ENCODE measurements around the gene IL31RA.

Gene IL31RA

GRCh38 chr5:55829956-55830355, 21.2 kb upstream of the IL31RA start:
- H3K36me3 ChIP-seq (replicated peaks in 1 of 2; ENCODE audit: control insufficient read depth in 2 of 2, insufficient read depth in 2 of 2, low read length in 2 of 2) = no peaks in the 10 kb centered on the region
- H4K8ac ChIP-seq (ENCODE audit: low read depth, low read length) = no peak overlapping the region
- no peak for DNase-seq (ENCODE audit: low spot score)
- H4K91ac ChIP-seq (ENCODE audit: low read depth, low read length, poor library complexity) = no peak overlapping the region
- no peak overlapping the region for H3K23ac ChIP-seq (ENCODE audit: low read depth, low read length, poor library complexity)
- H3K4ac ChIP-seq (ENCODE audit: low read length) = no peak overlapping the region
- H2AFZ ChIP-seq (ENCODE audit: low read length) = no peak overlapping the region
- H3K4me3 ChIP-seq (ENCODE audit: low read length in 2 of 2) = no peak overlapping the region
- H3K9ac ChIP-seq (ENCODE audit: low read depth, low read length, poor library complexity) = no peak overlapping the region
- no CpG with 5 or more reads among the region's 3 CpGs for WGBS, 2 donors (ENCODE audit: extremely low coverage in 2 of 2, insufficient read length in 2 of 2, insufficient replicate concordance in 1 of 2)
- no peak overlapping the region for H2BK12ac ChIP-seq (ENCODE audit: low read length)
- H3K27me3 ChIP-seq (ENCODE audit: control insufficient read depth in 3 of 3, insufficient read depth in 3 of 3, low read depth in 1 of 3, low read length in 3 of 3) = peaks cover 0 to 7% (median 0%) of the 10 kb centered on the region in 3 experiments
- no peak overlapping the region for H2BK15ac ChIP-seq (ENCODE audit: low read length)
- no peak overlapping the region for H2BK5ac ChIP-seq (ENCODE audit: low read length)
- no peaks in the 10 kb centered on the region for H3K4me1 ChIP-seq (ENCODE audit: control insufficient read depth in 2 of 2, insufficient read depth in 1 of 2, low read depth in 1 of 2, low read length in 2 of 2)
- no peak overlapping the region for H2AK5ac ChIP-seq (ENCODE audit: low read depth, low read length)
- no peak overlapping the region for H2BK120ac ChIP-seq (ENCODE audit: low read depth, low read length)
- no peak overlapping the region for H3K14ac ChIP-seq (ENCODE audit: low read length)
- H3K79me1 ChIP-seq (ENCODE audit: low read depth, low read length) = no peaks in the 10 kb centered on the region
- H3K18ac ChIP-seq (ENCODE audit: low read length) = no peak overlapping the region
- no peak overlapping the region for H3K4me2 ChIP-seq (ENCODE audit: insufficient read depth, low read length, poor library complexity, severe bottlenecking)
- H3K9me3 ChIP-seq (replicated peaks in 1 of 2; ENCODE audit: control insufficient read depth in 2 of 2, insufficient read depth in 1 of 2, low read depth in 1 of 2, low read length in 2 of 2) = no peaks in the 10 kb centered on the region
- H3K27ac ChIP-seq (replicated peaks; ENCODE audit: low read length) = no peak overlapping the region

GRCh38 chr5:55832446-55832845, 18.7 kb upstream of the IL31RA start:
- DNase-seq (ENCODE audit: low spot score) = no peak
- no peak overlapping the region for H3K14ac ChIP-seq (ENCODE audit: low read length)
- no peak overlapping the region for H3K4ac ChIP-seq (ENCODE audit: low read length)
- no peak overlapping the region for H4K8ac ChIP-seq (ENCODE audit: low read depth, low read length)
- H2BK120ac ChIP-seq (ENCODE audit: low read depth, low read length) = no peak overlapping the region
- no peak overlapping the region for H2BK12ac ChIP-seq (ENCODE audit: low read length)
- no peak overlapping the region for H2AFZ ChIP-seq (ENCODE audit: low read length)
- H2AK5ac ChIP-seq (ENCODE audit: low read depth, low read length) = no peak overlapping the region
- no CpG with 5 or more reads among the region's 17 CpGs for WGBS, 2 donors (ENCODE audit: extremely low coverage in 2 of 2, insufficient read length in 2 of 2, insufficient replicate concordance in 1 of 2)
- H3K27ac ChIP-seq (replicated peaks; ENCODE audit: low read length) = no peak overlapping the region
- H3K18ac ChIP-seq (ENCODE audit: low read length) = no peak overlapping the region
- no peaks in the 10 kb centered on the region for H3K79me1 ChIP-seq (ENCODE audit: low read depth, low read length)
- H3K27me3 ChIP-seq (ENCODE audit: control insufficient read depth in 3 of 3, insufficient read depth in 3 of 3, low read depth in 1 of 3, low read length in 3 of 3) = no peaks in the 10 kb centered on the region
- no peak overlapping the region for H2BK5ac ChIP-seq (ENCODE audit: low read length)
- H3K4me1 ChIP-seq (ENCODE audit: control insufficient read depth in 2 of 2, insufficient read depth in 1 of 2, low read depth in 1 of 2, low read length in 2 of 2) = no peaks in the 10 kb centered on the region
- no peaks in the 10 kb centered on the region for H3K9me3 ChIP-seq (replicated peaks in 1 of 2; ENCODE audit: control insufficient read depth in 2 of 2, insufficient read depth in 1 of 2, low read depth in 1 of 2, low read length in 2 of 2)
- no peak overlapping the region for H3K23ac ChIP-seq (ENCODE audit: low read depth, low read length, poor library complexity)
- no peaks in the 10 kb centered on the region for H3K36me3 ChIP-seq (replicated peaks in 1 of 2; ENCODE audit: control insufficient read depth in 2 of 2, insufficient read depth in 2 of 2, low read length in 2 of 2)
- no peak overlapping the region for H3K9ac ChIP-seq (ENCODE audit: low read depth, low read length, poor library complexity)
- H3K4me3 ChIP-seq (ENCODE audit: low read length in 2 of 2) = no peak overlapping the region
- H2BK15ac ChIP-seq (ENCODE audit: low read length) = no peak overlapping the region
- no peak overlapping the region for H4K91ac ChIP-seq (ENCODE audit: low read depth, low read length, poor library complexity)
- H3K4me2 ChIP-seq (ENCODE audit: insufficient read depth, low read length, poor library complexity, severe bottlenecking) = no peak overlapping the region

DNA sequence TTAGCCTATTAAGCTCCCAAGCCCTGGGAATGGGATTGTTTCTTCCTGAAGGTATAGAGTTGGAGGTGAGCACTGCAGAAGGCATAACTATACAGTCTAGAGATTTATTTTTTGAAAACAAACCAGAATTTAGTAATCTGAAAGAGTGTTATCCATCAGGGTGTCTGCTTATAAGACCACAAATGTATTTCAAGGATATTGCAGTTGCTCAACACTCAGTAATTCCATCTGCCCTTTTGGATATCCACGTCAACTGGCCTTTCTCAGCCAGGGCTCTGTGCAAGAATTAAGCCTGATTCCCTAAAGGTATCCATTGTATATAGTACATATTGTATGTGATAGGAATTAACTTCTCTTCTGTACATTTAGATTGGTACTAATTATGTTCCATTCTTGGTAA, 15.0 kb upstream of the IL31RA start:
- no CpG with 5 or more reads among the region's 1 CpG for WGBS, 2 donors (ENCODE audit: extremely low coverage in 2 of 2, insufficient read length in 2 of 2, insufficient replicate concordance in 1 of 2)
- no peak for DNase-seq (ENCODE audit: low spot score)
- H3K79me1 ChIP-seq (ENCODE audit: low read depth, low read length) = no peaks in the 10 kb centered on the region
- no peak overlapping the region for H3K14ac ChIP-seq (ENCODE audit: low read length)
- no peak overlapping the region for H2BK15ac ChIP-seq (ENCODE audit: low read length)
- H4K91ac ChIP-seq (ENCODE audit: low read depth, low read length, poor library complexity) = no peak overlapping the region
- no peak overlapping the region for H3K27ac ChIP-seq (replicated peaks; ENCODE audit: low read length)
- H2AK5ac ChIP-seq (ENCODE audit: low read depth, low read length) = no peak overlapping the region
- H3K9me3 ChIP-seq (replicated peaks in 1 of 2; ENCODE audit: control insufficient read depth in 2 of 2, insufficient read depth in 1 of 2, low read depth in 1 of 2, low read length in 2 of 2) = no peaks in the 10 kb centered on the region
- H2BK5ac ChIP-seq (ENCODE audit: low read length) = no peak overlapping the region
- no peak overlapping the region for H2BK12ac ChIP-seq (ENCODE audit: low read length)
- H3K4ac ChIP-seq (ENCODE audit: low read length) = no peak overlapping the region
- H3K9ac ChIP-seq (ENCODE audit: low read depth, low read length, poor library complexity) = no peak overlapping the region
- H2BK120ac ChIP-seq (ENCODE audit: low read depth, low read length) = no peak overlapping the region
- H3K27me3 ChIP-seq (ENCODE audit: control insufficient read depth in 3 of 3, insufficient read depth in 3 of 3, low read depth in 1 of 3, low read length in 3 of 3) = no peaks in the 10 kb centered on the region
- H2AFZ ChIP-seq (ENCODE audit: low read length) = no peak overlapping the region
- no peak overlapping the region for H3K18ac ChIP-seq (ENCODE audit: low read length)
- no peak overlapping the region for H3K23ac ChIP-seq (ENCODE audit: low read depth, low read length, poor library complexity)
- H3K4me1 ChIP-seq (ENCODE audit: control insufficient read depth in 2 of 2, insufficient read depth in 1 of 2, low read depth in 1 of 2, low read length in 2 of 2) = no peaks in the 10 kb centered on the region
- no peak overlapping the region for H3K4me2 ChIP-seq (ENCODE audit: insufficient read depth, low read length, poor library complexity, severe bottlenecking)
- no peak overlapping the region for H3K4me3 ChIP-seq (ENCODE audit: low read length in 2 of 2)
- no peaks in the 10 kb centered on the region for H3K36me3 ChIP-seq (replicated peaks in 1 of 2; ENCODE audit: control insufficient read depth in 2 of 2, insufficient read depth in 2 of 2, low read length in 2 of 2)
- no peak overlapping the region for H4K8ac ChIP-seq (ENCODE audit: low read depth, low read length)

DNA sequence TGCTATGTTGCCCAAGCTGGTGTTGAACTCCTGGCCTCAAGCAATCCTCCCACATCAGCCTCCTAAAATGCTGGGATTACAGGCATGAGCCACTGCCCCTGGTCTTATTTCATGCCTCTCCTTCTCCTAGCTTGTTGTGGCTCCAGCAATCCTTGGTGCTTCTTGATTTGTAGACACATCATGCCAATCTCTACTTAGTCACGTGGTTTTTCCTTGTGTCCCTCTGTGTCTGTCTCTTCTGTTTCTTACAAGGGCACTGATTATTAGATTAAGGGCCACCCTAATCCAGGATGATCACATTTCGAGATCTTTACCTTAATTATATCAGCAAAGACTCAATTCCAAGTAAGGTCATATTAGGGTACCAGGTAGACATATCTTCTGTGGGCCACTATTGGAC, 9.2 kb upstream of the IL31RA start:
- no peaks in the 10 kb centered on the region for H3K4me1 ChIP-seq (ENCODE audit: control insufficient read depth in 2 of 2, insufficient read depth in 1 of 2, low read depth in 1 of 2, low read length in 2 of 2)
- no peak overlapping the region for H3K14ac ChIP-seq (ENCODE audit: low read length)
- H3K4me2 ChIP-seq (ENCODE audit: insufficient read depth, low read length, poor library complexity, severe bottlenecking) = no peak overlapping the region
- no peak overlapping the region for H2BK12ac ChIP-seq (ENCODE audit: low read length)
- H3K27ac ChIP-seq (replicated peaks; ENCODE audit: low read length) = no peak overlapping the region
- H3K27me3 ChIP-seq (ENCODE audit: control insufficient read depth in 3 of 3, insufficient read depth in 3 of 3, low read depth in 1 of 3, low read length in 3 of 3) = no peaks in the 10 kb centered on the region
- no peak overlapping the region for H3K4me3 ChIP-seq (ENCODE audit: low read length in 2 of 2)
- no peak for DNase-seq (ENCODE audit: low spot score)
- no peaks in the 10 kb centered on the region for H3K36me3 ChIP-seq (replicated peaks in 1 of 2; ENCODE audit: control insufficient read depth in 2 of 2, insufficient read depth in 2 of 2, low read length in 2 of 2)
- no peak overlapping the region for H2AFZ ChIP-seq (ENCODE audit: low read length)
- H3K9ac ChIP-seq (ENCODE audit: low read depth, low read length, poor library complexity) = no peak overlapping the region
- H2BK5ac ChIP-seq (ENCODE audit: low read length) = no peak overlapping the region
- H2AK5ac ChIP-seq (ENCODE audit: low read depth, low read length) = no peak overlapping the region
- WGBS, 2 donors (ENCODE audit: extremely low coverage in 2 of 2, insufficient read length in 2 of 2, insufficient replicate concordance in 1 of 2) = no CpG with 5 or more reads among the region's 2 CpGs
- H3K9me3 ChIP-seq (replicated peaks in 1 of 2; ENCODE audit: control insufficient read depth in 2 of 2, insufficient read depth in 1 of 2, low read depth in 1 of 2, low read length in 2 of 2) = no peaks in the 10 kb centered on the region
- H2BK15ac ChIP-seq (ENCODE audit: low read length) = no peak overlapping the region
- no peaks in the 10 kb centered on the region for H3K79me1 ChIP-seq (ENCODE audit: low read depth, low read length)
- H3K4ac ChIP-seq (ENCODE audit: low read length) = no peak overlapping the region
- no peak overlapping the region for H3K23ac ChIP-seq (ENCODE audit: low read depth, low read length, poor library complexity)
- H4K91ac ChIP-seq (ENCODE audit: low read depth, low read length, poor library complexity) = no peak overlapping the region
- H3K18ac ChIP-seq (ENCODE audit: low read length) = no peak overlapping the region
- H2BK120ac ChIP-seq (ENCODE audit: low read depth, low read length) = no peak overlapping the region
- H4K8ac ChIP-seq (ENCODE audit: low read depth, low read length) = no peak overlapping the region

Measured in neuronal stem cell (in vitro differentiated cells).